ACC112 (cell line): ENCODE measurements around the gene GNAI3.

Source experiments
- H2AFZ ChIP-seq: fragments of 200-600 bp; sonication (generic); one replicate; pipeline ENCODE4 v1.6.0; 2017; ENCODE audit warnings: antibody characterized with exemption, low read length; ENCODE audit not compliant: unreplicated experiment
- H3K27ac ChIP-seq: fragments of 200-600 bp; sonication (generic); 2 replicates; pipeline ENCODE4 v1.5.1; 2014; ENCODE audit warnings: low read depth, mild to moderate bottlenecking, antibody characterized with exemption, low read length, moderate library complexity
- H3K27me3 ChIP-seq: fragments of 200-600 bp; sonication (generic); 2 replicates; pipeline ENCODE4 v1.6.1; 2014; ENCODE audit warnings: mild to moderate bottlenecking, antibody characterized with exemption, low read length, moderate library complexity, mixed read lengths; ENCODE audit not compliant: insufficient read depth
- H3K36me3 ChIP-seq: fragments of 200-600 bp; sonication (generic); 2 replicates; pipeline ENCODE4 v1.6.1; 2016; ENCODE audit warnings: mild to moderate bottlenecking, antibody characterized with exemption, low read length, moderate library complexity, mixed read lengths; ENCODE audit not compliant: insufficient read depth
- H3K4me1 ChIP-seq: fragments of 200-600 bp; sonication (generic); one replicate; pipeline ENCODE4 v1.6.1; 2016; ENCODE audit warnings: low read length, mixed read lengths; ENCODE audit not compliant: insufficient read depth, unreplicated experiment, control insufficient read depth
- H3K4me3 ChIP-seq: fragments of 200-600 bp; sonication (generic); 2 replicates; pipeline ENCODE4 v1.5.1; 2014; ENCODE audit warnings: mild to moderate bottlenecking, low read depth, low read length
- H3K79me2 ChIP-seq: fragments of 200-600 bp; sonication (generic); one replicate; pipeline ENCODE4 v1.6.0; 2016; ENCODE audit warnings: low read length; ENCODE audit not compliant: control insufficient read depth, unreplicated experiment, insufficient read depth

The GNAI3 gene

DNA sequence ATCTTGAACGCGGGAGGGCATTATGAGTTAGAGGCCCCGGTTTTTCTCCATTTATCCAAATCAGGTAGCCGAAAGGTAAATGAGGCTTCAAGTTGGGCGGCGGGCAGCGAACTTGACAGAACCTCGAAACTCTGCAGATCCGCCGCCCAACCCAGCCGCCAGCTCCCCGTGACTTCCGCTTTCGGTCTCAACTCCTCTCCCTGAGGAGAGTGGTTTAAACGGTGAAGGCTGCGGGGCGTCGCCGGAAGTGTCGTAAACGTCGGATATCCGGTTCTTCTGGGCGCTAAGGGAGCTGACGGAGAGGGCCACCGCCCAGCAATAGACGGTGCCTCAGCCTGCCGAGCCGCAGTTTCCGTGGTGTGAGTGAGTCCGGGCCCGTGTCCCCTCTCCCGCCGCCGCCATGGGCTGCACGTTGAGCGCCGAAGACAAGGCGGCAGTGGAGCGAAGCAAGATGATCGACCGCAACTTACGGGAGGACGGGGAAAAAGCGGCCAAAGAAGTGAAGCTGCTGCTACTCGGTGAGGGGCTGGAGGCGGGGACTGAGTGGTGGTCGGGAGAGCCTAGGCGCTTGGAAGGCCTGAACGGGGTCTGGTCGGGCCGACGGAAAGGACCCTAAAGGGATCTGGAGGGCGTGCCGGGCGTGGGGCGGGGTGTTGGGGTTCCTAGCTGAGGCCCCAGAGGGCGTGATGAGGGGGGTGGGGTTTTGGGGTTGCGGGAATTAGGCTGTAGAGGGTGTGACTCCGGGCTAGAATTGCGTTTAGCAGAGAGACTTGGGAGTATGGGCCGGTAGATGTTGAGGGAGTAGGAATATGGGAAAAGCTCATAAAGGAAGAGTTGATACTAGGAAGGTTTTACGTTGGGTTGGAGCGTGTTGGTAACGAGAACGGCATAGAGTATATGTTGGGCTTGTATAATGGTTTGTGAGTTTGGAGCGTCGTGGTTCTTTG lies at the start of gene GNAI3:
Gene GNAI3, plus strand, starts transcription at position 295 of the 947 bp plus-strand sequence. Its CDS starts 106 bp downstream, at position 401.
- H3K4me3 ChIP-seq: peak within 1 kb of the TSS; percentile 92
- peaks cover 67% of the 10 kb centered on the region for H3K79me2 ChIP-seq
- peak within 1 kb of the TSS; percentile 80 for H3K27ac ChIP-seq
- no peaks in the 10 kb centered on the region for H3K27me3 ChIP-seq
- no peaks in the 10 kb centered on the region for H3K36me3 ChIP-seq
- peak within 1 kb of the TSS; percentile 89 for H2AFZ ChIP-seq
- H3K4me1 ChIP-seq: peaks cover 24% of the 10 kb centered on the region

DNA sequence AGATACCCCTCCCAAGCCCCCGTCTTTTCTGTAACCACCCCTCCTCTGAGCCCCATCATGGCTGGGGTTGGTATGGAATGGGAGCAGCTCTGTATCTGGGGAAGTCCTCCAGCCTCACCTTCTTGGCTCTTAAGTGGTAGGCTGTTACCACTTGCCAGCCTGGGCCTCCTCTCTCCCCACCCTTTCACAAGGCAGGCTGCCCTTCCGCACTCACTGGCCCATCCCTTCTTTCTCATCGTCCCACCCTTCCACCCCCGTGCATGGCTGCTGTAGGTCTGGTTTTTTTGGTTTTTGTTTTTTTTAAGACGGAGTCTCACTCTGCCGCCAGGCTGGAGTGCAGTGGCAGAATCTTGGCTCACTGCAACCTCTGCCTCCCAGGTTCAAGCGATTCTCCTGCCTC lies 49.3 kb upstream of the GNAI3 start:
- H3K27me3 ChIP-seq: no peaks in the 10 kb centered on the region
- no peak overlapping the region for H3K4me3 ChIP-seq
- H3K79me2 ChIP-seq: peaks cover 6% of the 10 kb centered on the region
- no peak overlapping the region for H2AFZ ChIP-seq
- H3K27ac ChIP-seq: no peak overlapping the region
- H3K36me3 ChIP-seq: no peaks in the 10 kb centered on the region
- H3K4me1 ChIP-seq: peaks cover 6% of the 10 kb centered on the region

DNA sequence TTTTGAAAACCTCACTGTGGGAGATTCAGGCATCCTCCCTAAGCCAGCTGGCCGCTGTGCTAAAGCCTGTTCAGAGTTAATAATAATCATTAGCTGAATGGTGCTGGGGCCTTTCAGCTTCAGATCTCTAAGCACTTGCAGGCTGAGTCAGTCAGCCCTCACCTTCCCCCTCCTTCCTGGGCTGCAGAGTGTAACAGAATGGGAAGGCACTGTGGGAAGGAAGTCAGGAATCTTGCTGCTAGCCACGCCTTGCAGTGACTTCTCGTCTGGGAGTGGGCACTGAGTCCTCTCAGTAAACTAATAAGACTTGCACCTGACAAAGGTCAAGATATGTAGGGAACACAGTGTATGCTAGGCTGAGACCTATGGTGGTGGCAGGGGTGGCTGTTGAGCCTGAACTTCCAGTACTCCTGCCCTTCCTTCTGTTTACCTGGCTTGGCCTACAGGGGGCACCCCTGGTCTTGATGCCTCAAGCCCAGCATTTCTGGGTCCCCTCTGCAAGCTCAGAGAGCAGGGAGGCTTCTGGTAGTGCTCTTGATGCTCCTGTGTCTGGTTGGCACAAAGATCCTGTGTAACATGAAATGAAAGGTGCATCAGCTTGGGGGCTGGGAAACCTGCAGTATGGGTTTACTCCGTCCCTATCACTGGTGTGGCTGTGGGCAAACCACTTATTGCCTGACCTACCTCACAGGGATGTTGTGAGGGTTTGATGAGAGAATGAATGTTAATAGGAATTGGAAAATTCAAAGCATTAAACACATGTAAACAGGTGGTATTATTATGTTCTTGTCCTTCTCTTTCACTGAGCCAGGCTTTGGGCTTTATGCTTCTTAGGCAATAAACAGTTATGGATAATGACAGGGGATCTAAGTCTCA lies 48.5 kb upstream of the GNAI3 start:
- Histone ChIP-seq H3K36me3 (no peaks in the 10 kb centered on the region), H3K4me3 (no peak overlapping the region), H3K27me3 (no peaks in the 10 kb centered on the region), H2AFZ (no peak overlapping the region), H3K27ac (no peak overlapping the region), H3K79me2 (peaks cover 5% of the 10 kb centered on the region), H3K4me1 (peaks cover 2% of the 10 kb centered on the region)

DNA sequence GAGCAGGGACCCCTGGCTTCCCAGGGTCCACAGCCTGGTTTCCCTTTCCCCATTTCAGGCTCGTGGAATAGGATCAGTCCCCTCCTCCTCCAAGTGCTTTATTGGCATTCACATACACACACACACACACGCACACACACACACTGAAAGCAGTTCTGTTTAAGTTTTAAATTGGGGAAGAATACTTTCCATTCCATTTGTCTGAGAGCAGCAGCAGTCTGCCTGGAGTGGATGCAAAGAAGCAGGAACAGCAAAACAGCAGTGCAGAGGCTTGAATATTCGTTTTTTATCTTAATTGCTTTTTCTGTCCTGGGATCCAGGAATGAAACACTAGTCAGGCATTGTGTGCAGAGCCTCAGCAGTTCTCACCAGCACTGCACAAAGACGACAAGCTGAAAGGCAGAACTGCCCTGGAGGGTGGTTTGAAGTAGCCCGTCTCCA lies 47.5 kb upstream of the GNAI3 start:
- no peaks in the 10 kb centered on the region for H3K4me1 ChIP-seq
- no peaks in the 10 kb centered on the region for H3K36me3 ChIP-seq
- no peak overlapping the region for H3K27ac ChIP-seq
- H3K79me2 ChIP-seq: no peaks in the 10 kb centered on the region
- H3K4me3 ChIP-seq: no peak overlapping the region
- H2AFZ ChIP-seq: no peak overlapping the region
- H3K27me3 ChIP-seq: no peaks in the 10 kb centered on the region

DNA sequence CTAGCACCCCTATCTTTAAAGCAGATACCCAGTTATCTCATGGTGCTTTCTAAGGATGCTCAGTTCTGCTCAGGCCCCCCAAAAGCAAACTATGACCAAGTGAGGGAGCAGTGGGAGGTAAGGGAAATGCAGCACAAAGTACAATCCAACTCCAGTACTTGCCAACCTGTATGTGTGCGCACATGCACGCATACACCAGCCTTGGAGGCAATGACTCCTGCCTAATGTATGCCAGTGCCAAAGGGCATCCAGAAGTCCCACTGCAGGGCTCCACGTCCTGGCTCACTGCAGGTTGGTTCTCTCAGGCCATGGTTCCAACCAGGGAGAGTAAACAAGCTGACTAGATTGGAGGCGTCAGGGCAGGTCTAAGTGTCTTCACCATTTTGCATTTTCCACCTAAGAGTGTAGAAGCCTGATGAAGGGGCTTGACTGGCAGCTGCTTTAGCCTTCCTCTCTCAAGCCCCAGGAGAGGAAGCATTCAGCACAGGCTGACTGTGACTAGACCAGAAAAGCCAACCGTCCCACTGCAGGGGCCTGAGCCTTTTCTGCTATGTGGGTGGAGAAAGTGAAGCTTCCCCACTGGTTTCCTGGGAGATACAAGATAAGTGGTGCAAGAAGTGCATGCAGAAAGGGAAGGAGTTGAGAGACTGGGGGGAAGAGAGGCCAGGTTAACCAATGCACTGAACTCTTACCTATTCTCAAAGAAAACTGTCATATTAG lies 46.6 kb upstream of the GNAI3 start:
- H3K4me3 ChIP-seq: no peak overlapping the region
- no peaks in the 10 kb centered on the region for H3K27me3 ChIP-seq
- H3K79me2 ChIP-seq: no peaks in the 10 kb centered on the region
- no peaks in the 10 kb centered on the region for H3K36me3 ChIP-seq
- no peaks in the 10 kb centered on the region for H3K4me1 ChIP-seq
- H2AFZ ChIP-seq: no peak overlapping the region
- no peak overlapping the region for H3K27ac ChIP-seq

DNA sequence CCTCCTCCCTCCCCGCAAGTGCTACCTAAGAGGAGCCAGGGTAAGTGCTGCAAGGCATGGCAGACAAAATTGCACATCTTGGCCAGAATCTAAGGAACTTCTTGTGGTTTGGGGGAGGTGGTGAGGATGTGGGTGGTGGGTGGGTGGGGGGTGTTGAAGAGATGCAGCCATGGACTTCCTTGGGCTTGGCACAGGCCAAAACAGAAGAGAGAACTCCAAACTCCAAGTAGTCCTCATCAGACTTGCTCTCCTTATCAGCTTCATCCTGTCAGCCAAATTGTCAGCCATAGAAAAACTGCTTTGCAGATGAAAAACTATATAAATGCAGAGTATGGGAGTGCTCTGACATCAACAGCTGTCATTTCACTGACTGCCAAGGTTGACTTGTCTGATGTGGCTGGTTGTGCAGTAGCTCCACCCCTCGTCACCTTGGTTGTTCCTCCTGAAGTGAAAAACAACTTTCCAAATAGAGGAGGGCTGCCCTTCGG lies 46.0 kb upstream of the GNAI3 start:
- no peaks in the 10 kb centered on the region for H3K36me3 ChIP-seq
- no peak overlapping the region for H3K4me3 ChIP-seq
- no peak overlapping the region for H2AFZ ChIP-seq
- H3K27ac ChIP-seq: no peak overlapping the region
- H3K79me2 ChIP-seq: no peaks in the 10 kb centered on the region
- H3K4me1 ChIP-seq: no peaks in the 10 kb centered on the region
- peaks cover 5% of the 10 kb centered on the region; the same call in 1 of the 2 replicates for H3K27me3 ChIP-seq

DNA sequence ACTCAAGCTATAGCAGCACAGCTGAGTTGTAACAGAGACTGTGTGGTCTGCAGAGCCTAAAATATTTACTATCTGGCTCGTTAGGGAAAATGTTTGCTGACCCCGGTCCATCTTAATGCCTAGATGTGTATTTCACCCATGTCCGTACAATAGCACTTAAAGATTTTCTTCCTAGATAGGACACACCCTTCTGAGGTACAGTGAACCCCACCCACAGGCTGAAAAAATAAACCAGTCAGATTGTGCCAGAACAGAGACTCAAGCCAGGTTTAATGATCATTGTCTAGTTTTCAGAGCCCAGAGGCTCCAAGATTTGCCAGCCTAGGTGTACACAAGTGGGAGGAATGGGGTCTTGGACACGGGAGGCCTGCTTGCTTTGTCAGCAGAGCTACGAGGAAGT lies 44.5 kb upstream of the GNAI3 start:
- Histone ChIP-seq H3K36me3 (no peaks in the 10 kb centered on the region), H3K4me3 (no peak overlapping the region), H3K27ac (no peak overlapping the region), H3K79me2 (no peaks in the 10 kb centered on the region), H3K4me1 (no peaks in the 10 kb centered on the region), H3K27me3 (peaks cover 19% of the 10 kb centered on the region), H2AFZ (no peak overlapping the region)

DNA sequence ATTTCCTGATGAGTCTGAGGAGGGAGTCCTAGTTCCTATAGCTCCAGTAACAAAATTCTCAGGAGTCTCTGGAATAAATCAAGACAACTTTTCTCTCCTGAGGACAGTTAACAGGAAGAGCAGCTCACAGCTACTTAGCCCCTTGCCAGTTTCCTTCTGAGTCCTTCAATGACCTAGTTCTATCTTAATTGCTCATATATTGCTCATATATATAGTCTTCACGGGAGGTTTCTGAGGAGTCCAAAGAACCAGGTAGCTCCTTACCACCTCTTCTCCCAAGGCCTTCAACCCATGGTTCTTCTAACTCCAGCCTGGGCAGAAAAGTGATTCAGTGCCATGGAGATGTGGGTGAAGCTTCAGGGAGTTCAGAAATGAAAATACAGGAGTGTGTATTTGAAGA lies 43.4 kb upstream of the GNAI3 start:
- no peak overlapping the region for H3K4me3 ChIP-seq
- H3K27me3 ChIP-seq: peaks cover 27% of the 10 kb centered on the region
- H3K79me2 ChIP-seq: no peaks in the 10 kb centered on the region
- H3K4me1 ChIP-seq: peaks cover 2% of the 10 kb centered on the region
- H2AFZ ChIP-seq: no peak overlapping the region
- no peak overlapping the region for H3K27ac ChIP-seq
- no peaks in the 10 kb centered on the region for H3K36me3 ChIP-seq

DNA sequence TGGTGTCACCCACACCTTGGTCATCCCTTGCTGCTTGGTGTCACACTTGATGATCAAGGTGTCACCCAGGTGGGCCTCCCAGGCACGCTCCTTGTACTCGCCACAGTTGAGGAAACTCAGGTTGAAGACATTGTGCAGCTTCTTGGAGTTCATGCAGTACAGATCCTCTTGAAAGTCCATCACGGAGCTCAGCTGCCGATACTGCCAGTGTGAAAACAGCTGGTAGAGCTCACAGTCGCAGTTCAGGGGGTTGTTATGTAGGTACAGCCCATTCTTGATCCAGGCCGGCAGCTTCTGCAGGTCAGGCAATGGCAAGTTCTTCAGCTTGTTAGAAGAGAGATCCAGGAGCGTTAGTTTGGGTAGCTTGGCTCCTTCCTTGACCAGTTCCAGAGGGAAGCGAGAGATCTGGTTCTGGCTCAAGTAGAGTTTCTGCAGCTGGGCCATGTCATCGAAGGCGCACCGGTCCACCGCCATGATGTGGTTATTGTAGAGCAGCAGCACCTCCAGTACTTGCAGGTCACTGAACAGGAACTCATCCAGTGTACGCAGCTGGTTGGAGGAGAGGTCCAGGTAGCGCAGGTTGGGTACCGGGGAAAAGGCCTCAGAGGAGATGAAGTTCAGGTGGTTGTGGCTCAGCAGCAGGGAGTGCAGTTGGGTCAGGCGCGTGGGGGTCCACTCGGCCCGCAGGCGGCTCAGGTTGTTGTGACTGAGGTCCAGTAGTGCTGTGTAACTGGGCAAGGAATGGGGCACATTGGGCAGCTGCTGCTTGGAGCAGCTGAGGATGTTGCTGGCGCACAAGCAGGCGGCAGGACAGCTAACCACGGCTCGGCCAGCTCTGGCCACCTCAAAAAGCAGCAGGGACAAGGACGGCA lies 40.2 kb upstream of the GNAI3 start:
- no peaks in the 10 kb centered on the region for H3K36me3 ChIP-seq
- no peaks in the 10 kb centered on the region for H3K79me2 ChIP-seq
- no peak overlapping the region for H3K4me3 ChIP-seq
- peaks cover 46% of the 10 kb centered on the region for H3K27me3 ChIP-seq
- no peak overlapping the region for H3K27ac ChIP-seq
- peaks cover 8% of the 10 kb centered on the region for H3K4me1 ChIP-seq
- H2AFZ ChIP-seq: no peak overlapping the region
